Neural progenitor cell (in vitro differentiated cells): ENCODE data around the gene EME1.
"Not testable (repeated sequence)": the region's sequence is repeated elsewhere in the genome, so short reads cannot be mapped to it uniquely, and the experiment has no call there.

Experiments used
- EZH2 ChIP-seq: fragments of 200-600 bp; sonication (generic); IDR thresholded peaks from 2 replicates; pipeline ENCODE4 v1.6.1; 2017; ENCODE audit warnings: antibody characterized with exemption, mild to moderate bottlenecking, moderate library complexity
- TF ChIP-seq, protein P1 (sequence below): fragments of 200-600 bp; sonication (generic); IDR thresholded peaks from 2 replicates; pipeline ENCODE4 v1.5.1; 2017; ENCODE audit warnings: antibody characterized with exemption, mild to moderate bottlenecking

- TF ChIP-seq, protein P1, sequence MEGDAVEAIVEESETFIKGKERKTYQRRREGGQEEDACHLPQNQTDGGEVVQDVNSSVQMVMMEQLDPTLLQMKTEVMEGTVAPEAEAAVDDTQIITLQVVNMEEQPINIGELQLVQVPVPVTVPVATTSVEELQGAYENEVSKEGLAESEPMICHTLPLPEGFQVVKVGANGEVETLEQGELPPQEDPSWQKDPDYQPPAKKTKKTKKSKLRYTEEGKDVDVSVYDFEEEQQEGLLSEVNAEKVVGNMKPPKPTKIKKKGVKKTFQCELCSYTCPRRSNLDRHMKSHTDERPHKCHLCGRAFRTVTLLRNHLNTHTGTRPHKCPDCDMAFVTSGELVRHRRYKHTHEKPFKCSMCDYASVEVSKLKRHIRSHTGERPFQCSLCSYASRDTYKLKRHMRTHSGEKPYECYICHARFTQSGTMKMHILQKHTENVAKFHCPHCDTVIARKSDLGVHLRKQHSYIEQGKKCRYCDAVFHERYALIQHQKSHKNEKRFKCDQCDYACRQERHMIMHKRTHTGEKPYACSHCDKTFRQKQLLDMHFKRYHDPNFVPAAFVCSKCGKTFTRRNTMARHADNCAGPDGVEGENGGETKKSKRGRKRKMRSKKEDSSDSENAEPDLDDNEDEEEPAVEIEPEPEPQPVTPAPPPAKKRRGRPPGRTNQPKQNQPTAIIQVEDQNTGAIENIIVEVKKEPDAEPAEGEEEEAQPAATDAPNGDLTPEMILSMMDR: not testable (repeated sequence)
- TF ChIP-seq EZH2: not testable (repeated sequence)
These were observed 26.6 kb downstream of the EME1 start for GRCh38 chr17:50399591-50399990.
